Hippocampal formation (tissue), 2 donors: Measurements from ENCODE around the gene AGER.
"Not testable (repeated sequence)": the region's sequence is repeated elsewhere in the genome, so short reads cannot be mapped to it uniquely, and the experiment has no call there.

ENCODE experiments used
- DNase-seq, 2 donors: peaks; one replicate each; lab custom pipeline; 2025; lab: John Stamatoyannopoulos, UW

The AGER gene

DNA sequence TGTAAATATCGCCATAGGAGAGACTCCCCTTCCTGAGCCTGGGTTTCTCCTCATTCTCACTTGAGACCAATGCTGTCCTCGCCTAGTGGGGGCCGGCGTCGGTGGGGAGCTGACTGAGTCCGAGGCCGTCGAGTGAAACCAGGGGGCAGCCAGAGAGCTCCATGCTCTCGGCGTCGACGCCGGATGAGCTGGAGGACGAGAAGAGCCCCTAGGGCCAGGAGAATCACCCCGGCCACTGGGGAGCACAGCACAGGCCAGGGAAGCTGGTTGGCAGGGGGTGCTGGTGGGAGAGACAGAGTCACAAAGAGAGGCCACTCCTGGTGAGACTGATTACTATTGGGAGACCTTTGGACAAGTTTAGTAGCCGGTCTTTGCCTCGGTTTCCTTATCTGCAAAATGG is 14.8 kb upstream of the AGER start:
- DNase-seq = no peak

DNA sequence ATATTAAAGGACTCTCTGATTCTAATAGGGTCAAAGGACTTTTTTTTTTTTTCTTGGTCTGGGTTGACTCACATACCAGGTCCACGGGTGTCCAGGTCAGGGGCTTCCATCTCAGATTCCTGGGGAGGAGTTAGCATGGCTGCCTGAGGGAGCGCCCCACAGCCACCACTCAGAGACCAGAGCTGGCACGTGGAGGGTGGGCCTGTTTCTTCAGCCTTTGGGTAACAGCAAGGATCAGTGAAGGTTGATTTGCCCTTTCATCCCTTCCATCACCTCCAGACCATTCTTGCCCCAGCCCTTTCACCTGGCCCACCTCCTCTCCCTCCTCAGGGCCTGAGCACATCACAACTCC is 14.3 kb upstream of the AGER start:
- no peak for DNase-seq

DNA sequence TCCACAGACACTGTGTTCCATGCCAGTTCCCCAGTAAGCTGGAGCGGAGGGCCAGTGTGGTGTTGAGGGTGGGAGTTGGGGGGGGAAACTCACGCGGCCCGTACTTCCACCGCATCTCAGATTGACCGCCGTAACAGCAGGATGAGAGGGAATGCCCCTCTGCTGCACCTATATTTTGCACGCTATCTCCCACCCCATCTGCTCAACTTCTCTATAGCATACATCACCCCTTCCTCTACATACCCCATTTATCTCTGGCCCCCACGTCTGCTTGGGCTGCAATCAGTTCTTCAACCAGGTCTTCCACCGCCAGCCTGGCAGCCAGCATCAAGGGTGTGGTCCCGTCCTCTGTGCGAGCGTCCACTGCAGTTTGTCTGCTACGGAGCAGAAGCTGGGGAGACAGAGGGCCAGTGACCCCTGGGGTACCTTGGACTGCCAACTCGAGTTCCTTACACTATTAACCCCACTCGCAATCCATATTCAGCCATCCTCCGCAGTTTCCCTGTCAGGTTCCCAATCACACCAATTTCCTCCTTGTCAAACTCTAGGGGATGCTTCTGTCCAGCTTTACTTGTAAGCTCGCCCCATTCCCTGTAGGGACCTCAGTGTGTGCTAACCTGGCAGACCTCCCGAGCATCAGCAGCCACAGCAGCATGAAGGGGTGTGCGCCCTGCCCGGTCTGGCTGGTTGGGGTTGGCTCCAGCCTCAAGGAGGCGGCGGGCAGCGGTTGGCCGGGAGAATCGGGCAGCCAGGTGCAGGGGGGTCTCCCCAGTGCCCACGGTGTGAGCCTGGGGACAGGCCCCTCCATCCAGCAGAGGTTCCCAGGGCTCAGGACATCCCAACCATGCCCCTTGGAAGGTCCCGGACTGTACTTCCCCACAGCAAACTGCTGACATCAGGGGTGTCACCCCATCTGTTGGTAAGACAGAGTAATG is 12.9 kb upstream of the AGER start:
- no peak for DNase-seq

DNA sequence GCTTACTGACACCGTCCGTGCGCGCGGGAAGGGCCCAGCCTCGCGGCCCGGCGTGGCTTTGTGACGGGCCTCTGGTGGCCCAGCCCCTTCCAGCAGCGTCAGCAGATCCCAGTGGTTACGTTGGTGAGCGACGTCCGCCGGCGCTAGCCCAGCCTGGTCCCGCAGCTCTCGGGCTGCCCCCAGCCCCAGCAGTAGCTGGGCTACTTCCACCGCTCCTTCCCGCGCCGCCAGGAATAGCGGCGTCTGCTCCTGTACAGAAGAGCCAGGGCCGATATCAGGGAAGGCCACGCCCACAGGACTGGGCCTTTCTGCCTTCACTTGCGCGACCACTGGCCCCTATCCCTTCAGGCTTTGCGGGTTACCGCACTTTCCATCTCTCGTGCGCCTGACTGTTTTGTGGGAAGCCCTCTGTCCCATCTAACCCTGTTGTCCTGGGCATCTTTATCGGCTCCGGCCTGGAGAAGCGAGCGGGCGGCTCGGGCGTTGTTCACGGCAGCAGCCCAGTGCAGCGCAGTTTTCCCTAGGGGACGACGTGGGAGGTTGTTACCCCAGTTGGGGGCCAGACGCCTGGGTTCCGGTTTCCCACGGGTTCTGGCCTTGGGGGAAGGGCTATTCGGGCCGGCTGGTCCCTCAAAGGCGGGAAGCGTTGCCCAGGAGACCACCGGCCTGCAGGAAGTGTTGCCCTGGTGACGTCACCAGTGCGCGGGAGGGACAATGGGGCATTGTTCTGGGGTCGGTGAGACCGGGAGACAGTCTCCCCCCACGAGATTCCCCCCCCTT is 12.0 kb upstream of the AGER start:
- peak; percentile 82 to 86 for DNase-seq

DNA sequence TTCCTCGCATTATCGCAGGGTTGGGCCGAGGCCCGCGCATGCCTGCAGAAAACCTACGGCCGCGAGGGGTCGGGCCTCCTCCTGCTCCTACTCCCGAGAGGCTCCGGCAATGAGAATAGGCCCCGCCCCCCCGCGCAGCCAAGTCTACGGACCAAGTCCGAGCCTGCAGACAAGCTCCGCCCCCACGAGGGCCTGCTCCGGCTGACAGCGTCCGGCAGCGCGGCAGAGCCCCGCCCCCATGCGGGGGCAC is 11.5 kb upstream of the AGER start:
- DNase-seq = peak; percentile 99 to 100

DNA sequence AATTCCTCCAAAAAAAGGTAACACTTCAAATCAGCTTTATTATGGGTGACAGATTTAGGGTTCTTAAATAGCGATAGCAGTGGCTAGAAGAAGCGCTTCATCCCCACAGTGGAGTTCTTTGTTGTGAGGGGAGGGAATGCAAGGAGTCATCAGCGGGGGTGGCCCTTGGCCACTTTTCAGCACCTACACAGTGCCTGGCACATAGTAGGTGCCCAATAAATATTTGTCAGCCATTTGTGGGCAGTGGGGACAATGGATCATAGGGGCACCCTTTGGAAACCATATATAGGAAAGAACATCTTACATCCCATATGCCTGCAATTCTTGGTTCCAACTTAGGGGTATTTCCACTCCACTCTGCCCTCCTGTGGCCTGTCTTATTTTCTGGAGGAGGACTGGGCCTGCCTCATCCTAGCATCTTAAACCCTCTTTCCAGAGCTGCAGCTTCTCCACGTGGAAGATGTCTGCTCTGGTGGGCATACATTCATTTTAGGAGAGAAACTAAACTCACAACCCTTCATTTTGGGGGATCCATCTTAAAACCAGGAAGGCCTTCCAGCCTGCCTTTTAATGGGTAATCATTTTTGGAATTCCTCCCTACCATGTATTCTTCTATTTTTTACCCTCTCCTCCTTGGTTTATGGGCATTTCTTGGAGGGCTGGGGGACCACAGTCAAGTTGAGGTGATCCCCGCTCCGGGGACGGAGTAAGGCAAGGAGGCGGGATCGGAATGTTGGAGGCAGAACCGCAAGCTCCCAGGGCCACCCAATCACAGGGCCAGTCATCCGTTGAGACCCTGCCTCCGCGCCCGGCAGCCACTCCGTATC is 11.0 kb upstream of the AGER start:
- DNase-seq = peak; percentile 35 to 45

DNA sequence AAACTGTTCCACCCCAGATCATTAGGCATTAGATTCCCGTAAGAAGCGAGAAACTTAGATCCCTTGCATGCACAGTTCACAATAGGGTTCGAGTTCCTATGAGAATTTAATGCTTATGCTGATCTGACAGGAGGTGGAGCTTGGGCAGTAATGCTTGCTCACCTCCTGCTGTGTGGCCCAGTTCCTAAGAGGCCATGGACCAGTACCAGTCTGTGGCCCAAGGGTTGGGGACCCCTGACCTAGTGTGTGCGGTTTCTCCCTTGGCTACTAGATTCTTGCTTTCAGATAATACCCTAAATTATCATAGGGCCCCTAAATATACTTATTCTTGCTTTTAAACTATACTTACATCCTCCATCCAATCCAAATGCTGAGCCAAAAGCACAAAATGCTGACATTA is 10.3 kb upstream of the AGER start:
- DNase-seq = no peak

DNA sequence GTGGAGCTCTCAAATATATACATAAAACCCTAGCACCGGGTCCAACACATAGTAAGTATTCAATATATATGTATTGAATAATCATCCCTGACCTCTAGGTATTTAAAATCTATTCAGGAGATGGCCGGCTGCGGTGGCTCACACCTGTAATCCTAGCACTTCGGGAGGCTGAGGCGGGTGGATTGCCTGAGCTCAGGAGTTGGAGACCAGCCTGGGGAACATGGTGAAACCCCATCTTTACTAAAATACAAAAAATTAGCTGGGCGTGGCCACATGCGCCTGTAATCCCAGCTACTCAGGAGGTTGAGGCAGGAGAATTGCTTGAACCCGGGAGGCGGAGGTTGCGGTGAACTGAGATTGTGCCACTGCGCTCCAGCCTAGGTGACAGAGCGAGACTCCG is 9.0 kb upstream of the AGER start:
- DNase-seq = not testable (repeated sequence)

DNA sequence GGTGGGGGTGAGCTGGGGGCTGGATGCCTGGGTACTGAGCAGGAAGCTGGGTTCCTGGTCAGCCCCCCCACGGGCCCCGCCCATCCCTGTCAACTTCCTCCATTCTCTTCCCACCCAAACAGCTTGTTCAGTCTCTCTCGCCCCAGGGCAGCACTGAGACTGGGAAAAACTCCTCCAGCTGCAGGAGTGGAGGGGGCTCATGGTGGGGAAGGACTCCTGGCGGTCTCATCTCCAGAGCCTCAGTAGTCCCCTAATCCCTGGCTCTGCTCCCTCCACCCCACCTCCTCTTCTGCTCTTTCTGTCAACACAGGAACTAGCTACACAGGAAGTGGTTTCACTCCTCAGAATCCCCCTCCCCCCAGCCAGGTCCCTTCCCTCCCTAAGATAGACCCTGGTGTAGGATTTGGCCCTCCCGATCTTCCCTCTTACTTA is 8.6 kb upstream of the AGER start, which contains the start of gene GPSM3:
TSS of gene GPSM3 (minus strand) at position 36 of the 432 bp plus-strand sequence. CDS start 130 bp downstream, outside the sequence.
- DNase-seq = no peak

DNA sequence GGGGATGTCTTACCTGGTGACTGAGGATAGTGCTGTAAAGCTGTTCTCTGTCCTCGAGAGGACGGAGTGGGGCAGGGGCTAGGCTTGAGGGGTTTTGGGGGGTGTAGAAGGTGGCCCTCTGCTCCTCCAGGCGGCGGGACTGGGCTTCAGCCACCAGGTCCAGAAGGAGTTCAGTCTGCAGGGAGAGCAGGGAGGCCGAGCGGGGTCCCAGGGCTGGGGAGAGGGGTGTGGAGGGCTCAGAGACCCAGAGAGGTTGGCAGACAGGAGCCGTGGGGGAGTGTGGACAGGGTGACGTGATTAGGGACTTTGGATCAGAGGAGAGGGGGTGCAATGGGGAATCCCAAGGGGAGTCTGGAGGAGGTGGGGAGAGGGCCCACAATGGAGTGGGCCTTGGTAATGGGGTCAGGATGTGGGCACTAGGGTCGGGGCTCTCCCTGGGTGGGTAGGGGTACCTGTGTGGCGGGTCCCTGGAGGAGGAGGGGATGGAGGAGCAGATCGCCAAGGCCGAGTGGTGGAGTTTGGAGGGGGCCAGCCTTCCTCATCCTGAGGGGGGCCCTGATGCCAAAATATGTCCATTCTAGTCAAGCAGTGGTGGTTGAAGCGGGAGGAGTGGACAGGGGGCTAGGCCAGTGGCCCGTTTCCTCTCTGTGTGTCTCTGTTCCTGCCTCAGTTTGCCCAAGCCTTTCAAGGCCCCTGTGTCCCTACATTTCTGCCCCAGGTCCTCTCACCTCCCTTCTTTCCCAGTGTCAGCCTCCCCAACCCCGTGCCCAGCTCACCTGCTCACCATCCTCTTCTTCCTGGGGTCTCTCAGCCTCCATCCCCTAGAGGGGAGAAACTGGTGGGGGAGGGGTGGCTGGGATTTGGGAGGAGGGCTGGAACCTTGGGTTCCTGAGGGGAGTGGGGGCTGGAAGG is 7.9 kb upstream of the AGER start:
- no peak for DNase-seq

DNA sequence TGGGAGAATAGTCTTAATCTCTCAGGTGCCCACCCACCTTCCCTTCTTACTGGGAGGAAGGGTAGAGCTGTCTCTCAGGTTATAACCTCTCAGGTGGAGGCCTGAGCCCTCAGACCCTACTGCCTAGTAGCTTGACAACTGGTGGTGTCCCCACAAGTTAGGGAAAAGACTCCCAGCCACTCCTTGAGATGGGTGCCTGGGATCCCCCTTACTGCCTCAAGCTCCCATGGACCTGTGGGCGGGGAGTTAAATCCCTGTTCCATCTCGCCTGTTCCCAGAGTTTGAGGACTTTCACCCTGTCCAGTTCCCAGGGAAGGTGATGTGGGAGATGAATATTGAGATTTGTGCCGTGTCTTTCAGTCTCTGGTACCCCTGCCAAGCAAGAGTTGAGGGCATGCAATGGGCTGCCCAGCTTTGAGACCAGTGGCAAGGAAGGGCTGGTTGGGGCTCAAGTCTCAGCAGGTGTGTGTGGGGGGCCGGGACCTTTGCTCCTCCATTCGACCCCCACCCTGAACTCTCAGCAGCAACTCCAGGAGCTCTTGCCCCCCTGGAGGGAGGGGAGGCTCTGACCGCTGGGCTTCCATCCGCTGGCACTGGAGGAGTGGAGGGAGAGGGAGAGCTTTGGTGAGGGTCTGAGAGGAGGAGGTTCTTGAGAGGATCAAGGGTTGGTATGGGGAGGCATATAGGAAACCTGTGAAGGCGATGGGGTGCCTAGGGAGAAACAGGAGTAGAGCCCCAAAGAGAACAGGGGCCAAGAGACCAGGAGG is 7.0 kb upstream of the AGER start:
- DNase-seq = no peak

DNA sequence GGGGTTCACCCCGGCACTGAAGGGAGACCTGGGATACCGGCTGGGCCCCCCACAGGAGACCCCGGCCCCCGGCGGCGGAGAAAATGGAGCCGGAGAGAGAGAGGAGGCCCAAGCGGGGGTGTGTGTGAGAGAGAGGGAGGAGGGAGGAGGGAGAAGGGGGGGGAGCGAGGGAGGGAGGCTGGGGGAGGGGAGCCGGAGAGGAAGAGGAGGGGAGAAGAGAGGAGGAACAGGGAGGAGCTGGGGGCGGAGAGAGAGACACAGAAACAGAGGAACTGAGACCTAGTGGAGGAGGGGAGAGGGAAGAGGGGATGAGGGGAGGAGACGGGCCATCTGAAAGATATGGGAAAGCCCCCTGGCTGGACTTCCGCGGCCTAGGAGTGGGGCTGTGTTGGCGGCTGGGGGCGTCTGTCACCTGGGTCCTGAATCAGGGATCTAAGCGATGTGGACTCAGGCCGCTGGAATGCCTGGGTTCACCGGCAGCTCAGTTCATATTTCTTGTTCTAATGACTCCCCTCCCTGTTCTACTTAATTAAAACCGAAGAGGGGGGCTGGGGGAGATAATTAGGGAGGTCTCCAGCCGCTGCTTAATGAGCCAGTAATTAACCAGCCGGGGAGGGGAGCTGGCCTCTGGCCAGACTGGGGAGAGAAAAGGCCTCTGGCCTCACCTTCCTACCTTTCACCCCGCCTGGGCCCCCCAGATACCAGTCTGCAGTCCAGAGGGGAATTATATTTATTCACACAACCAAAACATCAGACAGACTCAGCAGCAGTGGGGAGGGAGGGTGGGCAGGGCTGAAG is 6.2 kb upstream of the AGER start, which contains the start of gene PBX2:
TSS of gene PBX2 (minus strand) at position 149 of the 798 bp plus-strand sequence. CDS start 287 bp downstream, outside the sequence.
- DNase-seq = peak; percentile 90 to 95

DNA sequence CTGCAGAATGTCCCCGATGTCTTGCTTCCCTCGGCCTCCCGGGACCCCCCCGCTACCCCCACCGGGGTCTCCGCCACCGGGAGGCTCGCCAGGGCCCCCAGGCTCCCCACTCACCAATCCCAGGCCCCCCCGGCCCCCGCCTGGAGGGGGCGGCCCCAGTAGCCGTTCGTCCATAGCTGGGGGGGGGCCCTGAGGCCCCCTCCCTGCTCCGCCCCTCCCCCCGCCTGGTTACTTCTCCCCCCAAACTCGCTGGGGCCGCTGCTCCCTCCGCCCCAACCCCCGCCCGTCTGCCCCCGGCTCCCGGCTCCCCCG is 5.6 kb upstream of the AGER start:
- DNase-seq = no peak

DNA sequence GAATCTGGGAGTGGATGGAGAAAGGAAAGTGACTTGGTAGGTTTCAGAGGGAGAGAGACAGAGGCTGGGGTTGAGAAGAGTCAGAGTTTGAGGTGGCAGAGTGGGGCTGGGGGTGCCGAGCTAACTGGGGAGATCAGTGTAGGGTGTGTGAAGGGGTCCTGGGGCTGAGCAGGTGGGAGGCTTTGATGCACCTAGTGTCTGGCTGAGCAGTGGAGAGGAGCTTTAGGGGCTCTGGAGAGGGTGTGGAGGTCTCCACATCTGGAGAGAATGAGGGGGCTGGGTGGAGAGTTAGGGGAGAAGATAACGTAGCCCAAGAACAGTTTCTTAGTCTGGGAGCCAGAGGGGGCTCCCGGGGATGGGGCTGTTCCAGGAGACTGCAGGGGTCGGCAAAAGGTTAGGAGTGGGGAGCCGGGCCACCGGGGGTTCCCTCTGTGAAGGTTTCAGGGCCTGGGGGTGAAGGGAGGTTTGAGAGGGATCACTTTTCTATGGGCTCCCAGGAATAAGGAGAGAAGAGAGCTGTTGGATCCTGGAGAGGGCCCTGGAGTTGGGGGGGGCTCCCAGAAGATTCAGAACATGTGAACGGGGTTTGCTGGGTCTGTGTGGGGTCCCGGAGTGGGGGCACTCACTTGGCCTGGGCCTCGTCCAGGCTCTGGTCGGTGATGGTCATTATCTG is 5.2 kb upstream of the AGER start:
- DNase-seq = no peak

DNA sequence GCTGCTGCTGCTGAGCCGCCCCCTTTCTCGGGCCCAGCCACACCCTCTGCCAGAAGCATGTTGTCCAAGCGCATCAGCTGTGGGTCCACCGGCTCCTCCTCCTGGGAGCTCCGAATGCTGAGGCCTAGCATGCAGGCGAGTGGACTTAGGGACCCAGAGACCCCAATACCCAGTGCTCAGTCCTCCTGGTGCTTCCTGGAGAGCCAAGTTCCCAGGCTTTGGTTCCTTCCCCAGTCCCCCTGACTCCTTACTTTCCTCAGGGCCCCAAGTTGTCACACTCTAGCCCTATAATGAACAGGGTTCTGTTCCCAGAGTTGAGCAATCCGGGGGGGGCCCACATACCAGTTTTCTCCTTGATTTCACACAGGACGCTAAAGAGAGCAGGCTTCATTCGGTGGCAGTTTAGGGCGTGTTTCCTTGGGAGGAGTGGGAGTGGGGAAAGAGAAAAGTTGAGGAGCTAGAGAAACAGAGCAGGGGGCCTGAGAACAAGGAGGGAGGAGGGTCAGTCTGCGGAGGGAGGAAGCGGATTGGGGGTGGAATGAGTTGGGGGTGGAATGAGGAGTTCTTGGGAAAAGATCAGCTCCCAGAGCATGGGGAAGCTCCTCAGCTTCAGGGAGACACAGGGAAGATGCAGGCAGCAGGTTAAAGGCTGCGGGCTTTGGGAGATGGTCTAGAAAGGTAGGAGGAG is 4.5 kb upstream of the AGER start:
- no peak for DNase-seq

DNA sequence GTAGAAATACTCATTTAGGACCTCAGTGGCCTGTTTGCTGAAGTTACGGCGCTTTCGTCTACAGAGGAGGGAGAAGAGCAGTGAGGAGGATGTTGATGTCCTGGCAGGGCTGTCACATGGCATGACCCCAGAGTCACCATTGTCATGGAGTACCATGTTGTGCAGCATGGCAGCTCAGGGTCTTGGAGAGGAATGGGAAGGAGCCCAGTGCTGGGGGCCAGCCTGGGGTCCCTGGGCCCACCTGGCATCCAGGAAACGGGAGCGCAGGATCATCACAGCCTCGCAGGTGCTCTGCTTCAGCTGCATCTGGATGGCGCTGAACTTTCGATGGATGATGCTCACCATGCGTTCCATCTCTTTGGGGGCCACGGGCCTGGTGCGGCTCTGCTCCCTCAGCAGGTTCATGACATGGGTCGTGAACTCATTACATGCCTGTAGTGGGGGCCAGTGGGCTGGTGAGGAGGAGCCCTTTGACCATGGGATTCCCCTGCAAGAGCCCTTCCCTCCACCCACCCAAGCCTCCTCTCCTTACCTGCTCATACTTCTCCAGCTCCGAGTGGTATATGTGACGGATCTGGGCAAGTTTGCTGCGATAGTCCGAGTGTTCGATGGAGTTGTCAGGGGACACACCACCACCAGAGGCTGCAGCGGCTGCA is 3.8 kb upstream of the AGER start:
- DNase-seq = not testable (repeated sequence)

DNA sequence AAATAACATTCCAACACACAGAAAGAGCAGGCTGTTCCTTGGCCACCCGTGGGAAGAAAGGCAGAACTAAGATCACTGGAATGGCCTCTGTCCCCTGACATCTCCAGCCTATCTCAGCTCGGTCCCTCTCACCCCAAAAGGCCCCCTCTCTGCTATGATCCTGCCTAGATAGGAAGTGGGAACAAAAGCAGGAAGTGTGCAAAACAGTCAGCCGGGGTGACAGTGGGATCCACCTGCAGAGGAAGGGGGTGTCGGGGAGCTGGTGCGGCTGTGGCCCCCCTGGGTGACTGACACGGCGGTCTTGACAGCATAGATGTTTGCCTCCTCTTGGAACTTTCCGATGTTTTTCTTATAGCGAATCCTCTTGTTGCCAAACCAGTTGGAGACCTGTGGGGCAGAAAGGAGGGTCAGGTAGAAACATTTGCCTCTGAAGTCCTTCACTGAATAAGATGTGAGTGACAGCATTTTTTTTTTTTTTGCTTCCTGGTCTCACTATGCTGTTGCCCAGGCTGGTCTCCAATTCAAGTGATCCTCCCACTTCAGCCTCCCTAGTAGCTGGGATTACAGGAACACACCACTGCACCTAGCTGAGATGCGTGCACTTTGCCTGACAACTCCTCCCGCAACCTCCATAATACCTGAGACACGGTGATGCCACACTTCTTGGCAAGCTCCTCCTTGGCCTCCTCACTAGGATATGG is 3.1 kb upstream of the AGER start:
- no peak for DNase-seq
